HEK293T (cell line): Measurements from ENCODE around the gene RBM28.
A peak's percentile ranks its signal among the peaks of the same experiment; 100 is the strongest.

Experiments
- CTCF ChIA-PET: fragments of 350-600 bp; formaldehyde crosslinking; extraction: SDS; loops from one replicate; lab custom pipeline; 2021; ENCODE audit warnings: antibody characterized with exemption, inconsistent platforms; lab: Yijun Ruan, JAX
- POLR2A ChIA-PET: fragments of 350-600 bp; formaldehyde crosslinking; extraction: SDS; loops from one replicate; lab custom pipeline; 2020; ENCODE audit warnings: antibody characterized with exemption, inconsistent platforms; lab: Yijun Ruan, JAX
- DNase-seq: peaks from one replicate; pipeline ENCODE4 v3.0.0; 2012; ENCODE audit warnings: mixed read lengths; ENCODE audit errors: extremely low spot score
- ARNT ChIP-seq: fragments of 450-650 bp; IDR thresholded peaks from 2 replicates; pipeline ENCODE4 v1.6.1; 2017; ENCODE audit warnings: mild to moderate bottlenecking
- BHLHE40 ChIP-seq: fragments of 450-650 bp; IDR thresholded peaks from 2 replicates; pipeline ENCODE4 v1.6.1; 2016; ENCODE audit warnings: mild to moderate bottlenecking, moderate library complexity, borderline replicate concordance
- CTBP1 ChIP-seq: fragments of 450-650 bp; IDR thresholded peaks from 2 replicates; pipeline ENCODE4 v1.6.1; 2016; ENCODE audit warnings: borderline replicate concordance
- ELF4 ChIP-seq: fragments of 450-650 bp; IDR thresholded peaks from 2 replicates; pipeline ENCODE4 v1.6.1; 2017; ENCODE audit warnings: antibody characterized with exemption
- FOXA1 ChIP-seq: fragments of 450-650 bp; IDR thresholded peaks from 2 replicates; pipeline ENCODE4 v1.6.1; 2016; ENCODE audit warnings: mild to moderate bottlenecking
- FOXK2 ChIP-seq: fragments of 450-650 bp; IDR thresholded peaks from 2 replicates; pipeline ENCODE4 v1.6.1; 2016; ENCODE audit warnings: mild to moderate bottlenecking
- FOXM1 ChIP-seq: fragments of 450-650 bp; IDR thresholded peaks from 2 replicates; pipeline ENCODE4 v1.6.1; 2017; ENCODE audit warnings: mild to moderate bottlenecking, borderline replicate concordance
- HDGF ChIP-seq: fragments of 450-650 bp; IDR thresholded peaks from 2 replicates; pipeline ENCODE4 v1.6.1; 2017; ENCODE audit warnings: antibody characterized with exemption, borderline replicate concordance
- L3MBTL2 ChIP-seq: fragments of 450-650 bp; conservative IDR thresholded peaks from 2 replicates; pipeline ENCODE4 v1.6.1; 2016; ENCODE audit warnings: mild to moderate bottlenecking
- LEF1 ChIP-seq: fragments of 450-650 bp; IDR thresholded peaks from 2 replicates; pipeline ENCODE4 v1.6.1; 2017; ENCODE audit warnings: mild to moderate bottlenecking, borderline replicate concordance
- NFRKB ChIP-seq: fragments of 450-650 bp; IDR thresholded peaks from 2 replicates; pipeline ENCODE4 v1.6.1; 2016; ENCODE audit warnings: mild to moderate bottlenecking, moderate library complexity
- SP1 ChIP-seq: fragments of 450-650 bp; IDR thresholded peaks from 2 replicates; pipeline ENCODE4 v1.6.1; 2017
- SUZ12 ChIP-seq: fragments of 450-650 bp; IDR thresholded peaks from 2 replicates; pipeline ENCODE4 v1.6.1; 2016; ENCODE audit warnings: mild to moderate bottlenecking
- TARDBP ChIP-seq: fragments of 450-650 bp; IDR thresholded peaks from 2 replicates; pipeline ENCODE4 v1.6.1; 2016
- ZNF384 ChIP-seq: fragments of 450-650 bp; IDR thresholded peaks from 2 replicates; pipeline ENCODE4 v1.6.1; 2016
- TF ChIP-seq, protein P1 (sequence below): fragments of 450-650 bp; IDR thresholded peaks from 2 replicates; pipeline ENCODE4 v1.6.1; 2016

RBM28 gene

GRCh38 chr7:128347647-128348097 lies 4.0 kb upstream of the RBM28 start:
- TF ChIP-seq ELF4 (no peak), ZNF384 (no peak), FOXA1 (no peak), SUZ12 (no peak), TARDBP (no peak), FOXK2 (no peak), HDGF (no peak), L3MBTL2 (no peak)
- TF ChIP-seq, protein P1, sequence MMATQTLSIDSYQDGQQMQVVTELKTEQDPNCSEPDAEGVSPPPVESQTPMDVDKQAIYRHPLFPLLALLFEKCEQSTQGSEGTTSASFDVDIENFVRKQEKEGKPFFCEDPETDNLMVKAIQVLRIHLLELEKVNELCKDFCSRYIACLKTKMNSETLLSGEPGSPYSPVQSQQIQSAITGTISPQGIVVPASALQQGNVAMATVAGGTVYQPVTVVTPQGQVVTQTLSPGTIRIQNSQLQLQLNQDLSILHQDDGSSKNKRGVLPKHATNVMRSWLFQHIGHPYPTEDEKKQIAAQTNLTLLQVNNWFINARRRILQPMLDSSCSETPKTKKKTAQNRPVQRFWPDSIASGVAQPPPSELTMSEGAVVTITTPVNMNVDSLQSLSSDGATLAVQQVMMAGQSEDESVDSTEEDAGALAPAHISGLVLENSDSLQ, result no peak
- ChIA-PET CTCF (interaction anchor here (0.5 to 4.3 kb wide), 25 partner anchors 9 to 112 kb away, joined by 3 to 122 read pairs (median 6); no protein-coding TSS in a partner anchor), POLR2A (interaction anchor here (0.8 to 2.0 kb wide), 3 partner anchors 40 to 108 kb away, joined by 3 to 4 read pairs (median 3); partner anchors contain the start of gene HILPDA)
- DNase-seq, result peak; percentile 63

DNA sequence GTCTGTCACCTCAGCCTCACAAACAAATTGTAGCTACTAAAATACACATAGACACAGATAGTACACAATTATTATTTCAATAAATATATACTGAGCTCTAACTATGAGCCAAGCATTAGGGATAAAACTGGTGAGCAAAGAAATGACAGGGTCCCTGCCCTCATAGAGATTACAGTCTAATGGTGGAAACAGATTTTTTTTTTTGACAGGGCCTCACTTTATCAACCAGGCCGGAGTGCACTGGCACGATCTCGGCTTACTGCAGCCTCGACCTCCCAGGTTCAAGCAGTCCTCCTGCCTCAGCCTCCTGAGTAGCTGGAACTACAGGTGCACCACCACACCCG lies 695 bp upstream of the RBM28 start:
- TF ChIP-seq CTBP1, result no peak
- no peak for TF ChIP-seq BHLHE40
- no peak for TF ChIP-seq FOXM1
- TF ChIP-seq ARNT, result no peak
- TF ChIP-seq FOXA1, result no peak
- no peak for TF ChIP-seq ELF4
- TF ChIP-seq SP1, result no peak
- no peak for TF ChIP-seq FOXK2
- TF ChIP-seq SUZ12, result no peak
- TF ChIP-seq L3MBTL2, result no peak
- no peak for TF ChIP-seq NFRKB
- TF ChIP-seq, protein P1, result no peak
- no peak for TF ChIP-seq TARDBP
- no peak for TF ChIP-seq ZNF384
- TF ChIP-seq HDGF, result no peak
- TF ChIP-seq LEF1, result no peak
- POLR2A ChIA-PET, result interaction anchor here (0.7 to 2.3 kb wide), 15 partner anchors 10 to 115 kb away, joined by 3 to 13 read pairs (median 4); partner anchors contain the start of genes HILPDA and IMPDH1
- no peak for DNase-seq
- CTCF ChIA-PET, result interaction anchor here (0.6 to 3.2 kb wide), 6 partner anchors 14 to 83 kb away, joined by 3 to 19 read pairs (median 10); no protein-coding TSS in a partner anchor

DNA sequence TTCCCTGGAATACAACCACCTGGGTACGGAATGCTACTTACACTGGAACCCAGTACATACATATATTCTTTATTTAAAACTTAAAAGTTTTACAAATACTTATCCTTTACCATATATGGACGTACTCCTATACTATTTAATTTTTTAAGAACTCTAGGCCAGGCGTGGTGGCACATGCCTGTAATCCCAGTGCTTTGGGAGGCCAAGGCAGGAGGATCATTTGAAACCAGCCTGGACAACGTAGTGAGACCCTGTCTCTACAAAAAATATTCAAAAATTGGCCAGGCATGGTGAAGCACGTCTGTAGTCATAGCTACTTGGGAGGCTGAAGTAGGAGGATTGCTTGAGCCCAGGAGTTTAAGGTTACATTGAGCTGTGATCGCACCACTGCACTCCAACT lies 2.0 kb downstream of the RBM28 start:
- no peak for DNase-seq
- TF ChIP-seq LEF1 (no peak), CTBP1 (no peak), HDGF (no peak)
- ChIA-PET POLR2A (no interaction called here), CTCF (interaction anchor here (1.8 kb wide), 1 partner anchor 40 kb away, joined by 4 read pairs; no protein-coding TSS in a partner anchor)

- ChIA-PET CTCF (no interaction called here), POLR2A (interaction anchor here (1.6 kb wide), 1 partner anchor 8 kb away, joined by 6 read pairs; the partner anchor contains the start of gene RBM28)
- TF ChIP-seq LEF1, result no peak
- TF ChIP-seq FOXA1, result no peak
- no peak for TF ChIP-seq NFRKB
- TF ChIP-seq ARNT, result no peak
- no peak for TF ChIP-seq L3MBTL2
- no peak for TF ChIP-seq SUZ12
- no peak for TF ChIP-seq SP1
- TF ChIP-seq FOXM1, result no peak
- TF ChIP-seq, protein P1, result no peak
- no peak for TF ChIP-seq ZNF384
- TF ChIP-seq HDGF, result no peak
- no peak for TF ChIP-seq TARDBP
- TF ChIP-seq CTBP1, result no peak
- TF ChIP-seq ELF4, result no peak
- TF ChIP-seq BHLHE40, result no peak
- TF ChIP-seq FOXK2, result no peak
- DNase-seq, result no peak
Measured at GRCh38 chr7:128335730-128336129, 8.0 kb downstream of the RBM28 start.

- DNase-seq, result no peak
- TF ChIP-seq BHLHE40 (no peak), LEF1 (no peak), SP1 (no peak), ARNT (no peak), CTBP1 (no peak), TARDBP (no peak), L3MBTL2 (no peak), NFRKB (no peak), ELF4 (no peak), SUZ12 (no peak)
- TF ChIP-seq, protein P1, result no peak
- POLR2A ChIA-PET, result no interaction called here
- CTCF ChIA-PET, result interaction anchor here (1.5 kb wide), 1 partner anchor 56 kb away, joined by 4 read pairs; no protein-coding TSS in a partner anchor
Measured at GRCh38 chr7:128324368-128324680, 19.4 kb downstream of the RBM28 start.
